ENCODE measurements around the gene RANBP9. TPM values are rescaled to one million over a fixed set of nuclear protein-coding genes. Genes with fewer than 3 reads are reported as not detected.

The RANBP9 gene
- total and polyA plus RNA-seq, 4 donors: 5.8 to 25.2 (median 14.1) TPM

- no peak overlapping the region for H3K4me3 ChIP-seq (ENCODE audit: low read depth in 1 of 3, low read length in 3 of 3)
- TF ChIP-seq GABPA (IDR thresholded peaks at IDR 0.05 in 1 of 2, conservative IDR thresholded peaks at IDR 0.05 in 1 of 2): no peak
- no peak for TF ChIP-seq YY1 (IDR thresholded peaks at IDR 0.05)
- no peak for TF ChIP-seq NR2F2 (IDR thresholded peaks at IDR 0.05)
- no peak for TF ChIP-seq MAX (IDR thresholded peaks at IDR 0.05)
- no peak for TF ChIP-seq SP1 (IDR thresholded peaks at IDR 0.05)
- TF ChIP-seq EGR1 (IDR thresholded peaks at IDR 0.05; ENCODE audit: low read depth in 2 of 2): no peak
- TF ChIP-seq RAD21 (IDR thresholded peaks at IDR 0.05): no peak
- TF ChIP-seq FOXA2 (IDR thresholded peaks at IDR 0.05): no peak
- no peak for TF ChIP-seq RXRA (IDR thresholded peaks at IDR 0.05)
- no peak for TF ChIP-seq ATF3 (IDR thresholded peaks at IDR 0.05)
- no peak for TF ChIP-seq HNF4A (conservative IDR thresholded peaks at IDR 0.05)
- no peak for TF ChIP-seq JUND (IDR thresholded peaks at IDR 0.05)
- H3K9ac ChIP-seq (ENCODE audit: low read depth in 1 of 2, low read length in 2 of 2): no peak overlapping the region
- 84% methylated on average over 4 of the region's 4 CpGs for WGBS
- peaks cover 2 to 27% (median 21%) of the 10 kb centered on the region in 4 donors for H3K36me3 ChIP-seq (ENCODE audit: control insufficient read depth in 4 of 4, insufficient read depth in 3 of 4, low read depth in 1 of 4, low read length in 3 of 4)
- no peaks in the 10 kb centered on the region for H3K9me3 ChIP-seq (ENCODE audit: control insufficient read depth in 4 of 4, low read length in 3 of 4)
- H3K4me1 ChIP-seq (ENCODE audit: control insufficient read depth in 4 of 4, insufficient read depth in 4 of 4, low read length in 3 of 4): no peaks in the 10 kb centered on the region
- H3K27ac ChIP-seq (ENCODE audit: low read depth in 1 of 2, low read length in 2 of 2): no peak overlapping the region
- DNase-seq (ENCODE audit: low spot score): no peak
- H3K27me3 ChIP-seq (ENCODE audit: control insufficient read depth in 4 of 4, insufficient read depth in 4 of 4, low read length in 3 of 4): no peaks in the 10 kb centered on the region
Observed at GRCh38 chr6:13635948-13636658, 75.5 kb downstream of the RANBP9 start.

- no peak for TF ChIP-seq GABPA (IDR thresholded peaks at IDR 0.05 in 1 of 2, conservative IDR thresholded peaks at IDR 0.05 in 1 of 2)
- WGBS: 96% methylated on average over 2 of the region's 2 CpGs
- Histone ChIP-seq H3K4me3 (ENCODE audit: low read depth in 1 of 3, low read length in 3 of 3) (no peak overlapping the region), H3K9me3 (ENCODE audit: control insufficient read depth in 4 of 4, low read length in 3 of 4) (no peaks in the 10 kb centered on the region), H3K27ac (ENCODE audit: low read depth in 1 of 2, low read length in 2 of 2) (no peak overlapping the region), H3K9ac (ENCODE audit: low read depth in 1 of 2, low read length in 2 of 2) (no peak overlapping the region), H3K4me1 (ENCODE audit: control insufficient read depth in 4 of 4, insufficient read depth in 4 of 4, low read length in 3 of 4) (no peaks in the 10 kb centered on the region), H3K36me3 (ENCODE audit: control insufficient read depth in 4 of 4, insufficient read depth in 3 of 4, low read depth in 1 of 4, low read length in 3 of 4) (peaks cover 0 to 37% (median 25%) of the 10 kb centered on the region in 4 donors), H3K27me3 (ENCODE audit: control insufficient read depth in 4 of 4, insufficient read depth in 4 of 4, low read length in 3 of 4) (no peaks in the 10 kb centered on the region)
- DNase-seq (ENCODE audit: low spot score): no peak
Observed at GRCh38 chr6:13633343-13633742, 78.3 kb downstream of the RANBP9 start.

GRCh38 chr6:13630499-13630898, 81.1 kb downstream of the RANBP9 start:
- WGBS: 98% methylated on average over 1 of the region's 1 CpG
- no peak for DNase-seq (ENCODE audit: low spot score)
- Histone ChIP-seq H3K27me3 (ENCODE audit: control insufficient read depth in 4 of 4, insufficient read depth in 4 of 4, low read length in 3 of 4) (no peaks in the 10 kb centered on the region), H3K4me1 (ENCODE audit: control insufficient read depth in 4 of 4, insufficient read depth in 4 of 4, low read length in 3 of 4) (no peaks in the 10 kb centered on the region), H3K9ac (ENCODE audit: low read depth in 1 of 2, low read length in 2 of 2) (no peak overlapping the region), H3K9me3 (ENCODE audit: control insufficient read depth in 4 of 4, low read length in 3 of 4) (no peaks in the 10 kb centered on the region), H3K27ac (ENCODE audit: low read depth in 1 of 2, low read length in 2 of 2) (no peak overlapping the region), H3K4me3 (ENCODE audit: low read depth in 1 of 3, low read length in 3 of 3) (no peak overlapping the region), H3K36me3 (ENCODE audit: control insufficient read depth in 4 of 4, insufficient read depth in 3 of 4, low read depth in 1 of 4, low read length in 3 of 4) (peaks cover 0 to 40% (median 15%) of the 10 kb centered on the region in 4 donors)
- TF ChIP-seq JUND (IDR thresholded peaks at IDR 0.05) (no peak), MAX (IDR thresholded peaks at IDR 0.05) (no peak), EGR1 (IDR thresholded peaks at IDR 0.05; ENCODE audit: low read depth in 2 of 2) (no peak), HNF4A (conservative IDR thresholded peaks at IDR 0.05) (no peak), HNF4G (IDR thresholded peaks at IDR 0.05) (no peak), GABPA (IDR thresholded peaks at IDR 0.05 in 1 of 2, conservative IDR thresholded peaks at IDR 0.05 in 1 of 2) (no peak), ATF3 (IDR thresholded peaks at IDR 0.05) (no peak), YY1 (IDR thresholded peaks at IDR 0.05) (no peak), SP1 (IDR thresholded peaks at IDR 0.05) (no peak), RXRA (IDR thresholded peaks at IDR 0.05) (no peak), TAF1 (conservative IDR thresholded peaks at IDR 0.05) (no peak), REST (IDR thresholded peaks at IDR 0.05) (no peak), NR2F2 (IDR thresholded peaks at IDR 0.05) (no peak), RAD21 (IDR thresholded peaks at IDR 0.05) (no peak)

Measured in liver (tissue), 9 donors.